ENCODE measurements around the gene NR3C1.

Gene NR3C1

GRCh38 chr5:143409926-143410325, 6.4 kb upstream of the NR3C1 start:
- H3K27ac Mint-ChIP-seq = no peak overlapping the region
- H3K4me1 Mint-ChIP-seq (ENCODE audit: low read depth) = peaks cover 34% of the 10 kb centered on the region
- H3K36me3 Mint-ChIP-seq (ENCODE audit: low read depth) = no peaks in the 10 kb centered on the region
- intact Hi-C loops (cut with micrococcal nuclease) = loop anchor here (10.0 kb wide), 3 partner anchors 155 to 755 kb away; no protein-coding TSS in a partner anchor
- no peaks in the 10 kb centered on the region for H3K27me3 Mint-ChIP-seq
- no peak overlapping the region for H3K4me3 Mint-ChIP-seq
- no peaks in the 10 kb centered on the region for H3K9me3 Mint-ChIP-seq

GRCh38 chr5:143406408-143406807, 2.9 kb upstream of the NR3C1 start:
- H3K9me3 Mint-ChIP-seq = no peaks in the 10 kb centered on the region
- H3K4me1 Mint-ChIP-seq (ENCODE audit: low read depth) = peaks cover 22% of the 10 kb centered on the region
- intact Hi-C loops (cut with micrococcal nuclease) = loop anchor here (10.0 kb wide), 3 partner anchors 158 to 758 kb away; no protein-coding TSS in a partner anchor
- no peak overlapping the region for H3K27ac Mint-ChIP-seq
- H3K36me3 Mint-ChIP-seq (ENCODE audit: low read depth) = no peaks in the 10 kb centered on the region
- no peak overlapping the region for H3K4me3 Mint-ChIP-seq
- no peaks in the 10 kb centered on the region for H3K27me3 Mint-ChIP-seq

GRCh38 chr5:143405849-143406098, 2.3 kb upstream of the NR3C1 start:
- intact Hi-C loops (cut with micrococcal nuclease) = loop anchor here (10.0 kb wide), 3 partner anchors 159 to 759 kb away; no protein-coding TSS in a partner anchor
- H3K27me3 Mint-ChIP-seq = no peaks in the 10 kb centered on the region
- peaks cover 2% of the 10 kb centered on the region for H3K36me3 Mint-ChIP-seq (ENCODE audit: low read depth)
- no peaks in the 10 kb centered on the region for H3K9me3 Mint-ChIP-seq
- H3K4me1 Mint-ChIP-seq (ENCODE audit: low read depth) = peaks cover 28% of the 10 kb centered on the region
- H3K4me3 Mint-ChIP-seq = peak overlapping the region; percentile 78
- H3K27ac Mint-ChIP-seq = peak overlapping the region; percentile 98

- no peaks in the 10 kb centered on the region for H3K9me3 Mint-ChIP-seq
- peak overlapping the region; percentile 78 for H3K4me3 Mint-ChIP-seq
- intact Hi-C loops (cut with micrococcal nuclease) = loop anchor here (10.0 kb wide), 3 partner anchors 160 to 760 kb away; no protein-coding TSS in a partner anchor
- H3K36me3 Mint-ChIP-seq (ENCODE audit: low read depth) = peaks cover 7% of the 10 kb centered on the region
- H3K27me3 Mint-ChIP-seq = no peaks in the 10 kb centered on the region
- peaks cover 33% of the 10 kb centered on the region for H3K4me1 Mint-ChIP-seq (ENCODE audit: low read depth)
- H3K27ac Mint-ChIP-seq = peak overlapping the region; percentile 98
Observed at GRCh38 chr5:143405063-143405848, 1.8 kb upstream of the NR3C1 start.

- H3K27ac Mint-ChIP-seq = peak overlapping the region; percentile 98
- H3K36me3 Mint-ChIP-seq (ENCODE audit: low read depth) = peaks cover 14% of the 10 kb centered on the region
- H3K27me3 Mint-ChIP-seq = no peaks in the 10 kb centered on the region
- H3K4me3 Mint-ChIP-seq = peak overlapping the region; percentile 88
- intact Hi-C loops (cut with micrococcal nuclease) = loop anchor here (5.0 to 10.0 kb wide), 6 partner anchors 160 to 760 kb away; no protein-coding TSS in a partner anchor
- peaks cover 40% of the 10 kb centered on the region for H3K4me1 Mint-ChIP-seq (ENCODE audit: low read depth)
- no peaks in the 10 kb centered on the region for H3K9me3 Mint-ChIP-seq
Observed at GRCh38 chr5:143404416-143405062, 1.1 kb upstream of the NR3C1 start.

- H3K36me3 Mint-ChIP-seq (ENCODE audit: low read depth) = peaks cover 24% of the 10 kb centered on the region
- peak overlapping the region; percentile 98 for H3K27ac Mint-ChIP-seq
- intact Hi-C loops (cut with micrococcal nuclease) = loop anchor here (5.0 to 10.0 kb wide), 6 partner anchors 162 to 762 kb away; no protein-coding TSS in a partner anchor
Observed at GRCh38 chr5:143403334-143403592, 223 bp downstream of the NR3C1 start.

GRCh38 chr5:143402553-143403333, 743 bp downstream of the NR3C1 start:
- Mint-ChIP-seq H3K27ac (peak overlapping the region; percentile 98), H3K4me1 (ENCODE audit: low read depth) (peaks cover 42% of the 10 kb centered on the region), H3K9me3 (no peaks in the 10 kb centered on the region), H3K27me3 (no peaks in the 10 kb centered on the region), H3K4me3 (peak overlapping the region; percentile 88), H3K36me3 (ENCODE audit: low read depth) (peaks cover 24% of the 10 kb centered on the region)
- intact Hi-C loops (cut with micrococcal nuclease) = loop anchor here (5.0 to 10.0 kb wide), 6 partner anchors 162 to 762 kb away; no protein-coding TSS in a partner anchor

More at GRCh38 chr5:143403334-143403592, 223 bp downstream of the NR3C1 start:
- Mint-ChIP-seq H3K27me3 (no peaks in the 10 kb centered on the region), H3K4me3 (peak overlapping the region; percentile 88), H3K4me1 (ENCODE audit: low read depth) (peaks cover 42% of the 10 kb centered on the region), H3K9me3 (no peaks in the 10 kb centered on the region)

GRCh38 chr5:143402017-143402552, 1.4 kb downstream of the NR3C1 start:
- Mint-ChIP-seq H3K9me3 (no peaks in the 10 kb centered on the region), H3K27ac (peak overlapping the region; percentile 98), H3K36me3 (ENCODE audit: low read depth) (peaks cover 24% of the 10 kb centered on the region), H3K4me1 (ENCODE audit: low read depth) (peaks cover 42% of the 10 kb centered on the region), H3K4me3 (peak overlapping the region; percentile 88), H3K27me3 (no peaks in the 10 kb centered on the region)
- intact Hi-C loops (cut with micrococcal nuclease) = loop anchor here (5.0 to 10.0 kb wide), 6 partner anchors 163 to 763 kb away; no protein-coding TSS in a partner anchor

- Mint-ChIP-seq H3K4me1 (ENCODE audit: low read depth) (peaks cover 47% of the 10 kb centered on the region), H3K27me3 (no peaks in the 10 kb centered on the region), H3K9me3 (no peaks in the 10 kb centered on the region)
Observed at GRCh38 chr5:143401227-143402016, 2.1 kb downstream of the NR3C1 start.

GRCh38 chr5:143400541-143401226, 2.8 kb downstream of the NR3C1 start:
- H3K4me3 Mint-ChIP-seq = peak overlapping the region; percentile 88
- peaks cover 48% of the 10 kb centered on the region for H3K4me1 Mint-ChIP-seq (ENCODE audit: low read depth)
- H3K27ac Mint-ChIP-seq = no peak overlapping the region
- H3K36me3 Mint-ChIP-seq (ENCODE audit: low read depth) = peaks cover 30% of the 10 kb centered on the region
- intact Hi-C loops (cut with micrococcal nuclease) = loop anchor here (5.0 to 10.0 kb wide), 6 partner anchors 164 to 764 kb away; no protein-coding TSS in a partner anchor
- no peaks in the 10 kb centered on the region for H3K9me3 Mint-ChIP-seq
- no peaks in the 10 kb centered on the region for H3K27me3 Mint-ChIP-seq

More at GRCh38 chr5:143401227-143402016, 2.1 kb downstream of the NR3C1 start:
- Mint-ChIP-seq H3K27ac (peak overlapping the region; percentile 98), H3K36me3 (ENCODE audit: low read depth) (peaks cover 29% of the 10 kb centered on the region), H3K4me3 (peak overlapping the region; percentile 88)
- intact Hi-C loops (cut with micrococcal nuclease) = loop anchor here (5.0 to 10.0 kb wide), 6 partner anchors 163 to 763 kb away; no protein-coding TSS in a partner anchor

- Mint-ChIP-seq H3K4me1 (ENCODE audit: low read depth) (peaks cover 41% of the 10 kb centered on the region), H3K4me3 (peak overlapping the region; percentile 26), H3K36me3 (ENCODE audit: low read depth) (peaks cover 30% of the 10 kb centered on the region), H3K27ac (no peak overlapping the region), H3K9me3 (no peaks in the 10 kb centered on the region), H3K27me3 (no peaks in the 10 kb centered on the region)
- intact Hi-C loops (cut with micrococcal nuclease) = loop anchor here (5.0 to 10.0 kb wide), 8 partner anchors 115 to 765 kb away; no protein-coding TSS in a partner anchor
Observed at GRCh38 chr5:143399616-143400540, 3.6 kb downstream of the NR3C1 start.
